ENCODE data around the gene FGF22.
"Not testable (repeated sequence)": the region's sequence is repeated elsewhere in the genome, so short reads cannot be mapped to it uniquely, and the experiment has no call there.

FGF22 gene

DNA sequence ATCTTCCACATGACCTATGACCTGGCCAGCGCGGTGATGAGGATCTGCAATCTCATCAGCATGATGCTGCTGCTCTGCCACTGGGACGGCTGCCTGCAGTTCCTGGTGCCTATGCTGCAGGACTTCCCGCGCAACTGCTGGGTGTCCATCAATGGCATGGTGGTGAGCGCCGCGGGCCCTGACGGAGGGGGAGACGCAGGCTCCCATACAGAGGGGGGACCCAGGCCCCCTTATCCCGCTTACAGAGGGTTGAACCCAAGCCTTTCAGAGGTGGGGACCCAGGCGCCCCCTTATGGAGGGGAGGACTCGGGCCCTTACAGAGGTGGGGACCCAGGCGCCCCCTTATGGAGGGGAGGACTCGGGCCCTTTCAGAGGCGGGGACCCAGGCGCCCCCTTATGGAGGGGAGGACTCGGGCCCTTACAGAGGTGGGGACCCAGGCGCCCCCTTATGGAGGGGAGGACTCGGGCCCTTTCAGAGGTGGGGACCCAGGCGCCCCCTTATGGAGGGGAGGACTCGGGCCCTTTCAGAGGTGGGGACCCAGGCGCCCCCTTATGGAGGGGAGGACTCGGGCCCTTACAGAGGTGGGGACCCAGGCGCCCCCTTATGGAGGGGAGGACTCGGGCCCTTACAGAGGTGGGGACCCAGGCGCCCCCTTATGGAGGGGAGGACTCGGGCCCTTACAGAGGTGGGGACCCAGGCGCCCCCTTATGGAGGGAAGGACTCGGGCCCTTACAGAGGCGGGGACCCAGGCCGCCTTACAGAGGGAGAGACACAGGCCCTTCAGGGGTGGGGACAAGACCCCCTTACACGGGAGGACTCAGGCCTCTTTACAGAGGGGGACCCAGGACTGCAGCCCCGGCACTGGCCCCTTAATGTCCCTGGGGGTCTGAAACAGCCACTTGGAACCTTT, 34.4 kb upstream of the FGF22 start:
- H3K4me3 ChIP-seq (ENCODE audit: low read length): peak overlapping the region; percentile 32; the same call in 1 of the 2 replicates
- not testable (repeated sequence) for H3K4me1 ChIP-seq (ENCODE audit: low read length); H3K79me2 ChIP-seq (ENCODE audit: low read length); H4K20me1 ChIP-seq (ENCODE audit: insufficient read depth, low read length); H3K27me3 ChIP-seq (replicated peaks; ENCODE audit: insufficient read depth, low read length); H3K9ac ChIP-seq (ENCODE audit: low read length); H3K9me2 ChIP-seq (replicated peaks; ENCODE audit: insufficient read depth, low read length); H3K9me3 ChIP-seq (replicated peaks; ENCODE audit: insufficient read depth, low read length); H3F3A ChIP-seq (ENCODE audit: insufficient read depth, low read length); H3K27ac ChIP-seq (ENCODE audit: low read length); H3K36me3 ChIP-seq (replicated peaks; ENCODE audit: insufficient read depth, low read length)
- peak; percentile 72 for TF ChIP-seq CTCF (IDR thresholded peaks at IDR 0.05; ENCODE audit: low read length)
- H3K4me2 ChIP-seq (ENCODE audit: low read depth, low read length): peak overlapping the region; percentile 35; the same call in 1 of the 2 replicates
- DNase-seq: peak; percentile 59
- H2AFZ ChIP-seq (ENCODE audit: low read length): 0 out of 2 replicates have a peak overlapping the region, but pooled peaks have one; percentile 27

GRCh38 chr19:607301-608154, 32.2 kb upstream of the FGF22 start:
- Histone ChIP-seq H3K79me2 (ENCODE audit: low read length) (no peaks in the 10 kb centered on the region), H3K4me2 (ENCODE audit: low read depth, low read length) (no peak overlapping the region), H3K36me3 (replicated peaks; ENCODE audit: insufficient read depth, low read length) (no peaks in the 10 kb centered on the region), H3K4me1 (ENCODE audit: low read length) (no peaks in the 10 kb centered on the region), H3K9me2 (replicated peaks; ENCODE audit: insufficient read depth, low read length) (no peaks in the 10 kb centered on the region), H3K27ac (ENCODE audit: low read length) (no peak overlapping the region), H3K9ac (ENCODE audit: low read length) (no peak overlapping the region), H3K9me3 (replicated peaks; ENCODE audit: insufficient read depth, low read length) (no peaks in the 10 kb centered on the region), H3K27me3 (replicated peaks; ENCODE audit: insufficient read depth, low read length) (peaks cover 8% of the 10 kb centered on the region; the same call in 1 of the 2 replicates), H3F3A (ENCODE audit: insufficient read depth, low read length) (0 out of 2 replicates have a peak, but pooled peaks cover 2% of the 10 kb centered on the region), H4K20me1 (ENCODE audit: insufficient read depth, low read length) (no peaks in the 10 kb centered on the region), H2AFZ (ENCODE audit: low read length) (no peak overlapping the region), H3K4me3 (ENCODE audit: low read length) (no peak overlapping the region)
- TF ChIP-seq EZH2 (optimal IDR thresholded peaks at IDR 0.05; ENCODE audit: low read depth, low read length) (no peak), EZH2phosphoT487 (IDR thresholded peaks at IDR 0.05; ENCODE audit: low read length) (no peak), CTCF (IDR thresholded peaks at IDR 0.05; ENCODE audit: low read length) (no peak)
- DNase-seq: no peak

DNA sequence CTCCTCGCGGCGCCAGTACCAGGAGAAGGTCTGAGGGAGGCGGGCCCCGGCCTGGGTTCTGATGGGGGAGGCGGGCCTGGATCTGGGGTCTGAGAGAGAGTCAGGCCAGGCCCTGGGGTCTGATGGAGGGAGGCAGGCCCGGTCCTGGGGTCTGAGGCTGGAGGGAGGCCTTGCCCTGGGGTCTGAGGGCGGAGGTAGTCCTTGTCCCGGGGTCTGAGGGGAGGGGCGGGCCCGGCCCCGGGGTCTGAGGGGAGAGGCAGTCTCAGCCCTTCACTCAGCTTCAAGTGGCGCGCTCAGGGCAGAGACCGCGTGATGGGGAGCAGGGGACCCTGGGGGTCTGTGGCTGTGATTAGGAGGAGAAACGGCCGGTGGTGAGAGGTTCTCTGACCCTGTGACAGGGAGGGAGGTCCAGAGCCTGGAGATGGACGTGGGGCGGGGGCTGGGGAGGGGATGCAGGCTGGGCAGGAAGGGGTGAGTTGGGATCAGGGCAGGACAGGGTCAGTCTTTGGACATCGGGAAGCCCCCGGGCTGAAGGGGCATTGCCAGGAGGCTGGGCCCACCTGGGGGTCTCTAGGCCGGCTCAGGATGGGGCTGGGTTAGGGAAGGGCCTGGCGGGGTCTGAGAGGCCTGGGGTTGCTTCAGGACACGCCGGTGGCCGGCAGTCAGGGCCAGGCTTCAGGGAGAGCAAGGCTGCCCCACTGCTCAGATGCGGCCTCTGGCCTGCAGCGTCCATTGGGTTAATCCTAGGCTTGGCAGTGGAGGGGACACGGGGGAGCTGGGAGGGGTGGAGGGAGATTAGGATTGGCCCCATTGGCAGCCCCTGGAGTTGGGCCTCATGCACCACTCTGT, 31.3 kb upstream of the FGF22 start:
- Histone ChIP-seq H3K9ac (ENCODE audit: low read length) (no peak overlapping the region), H3K27me3 (replicated peaks; ENCODE audit: insufficient read depth, low read length) (peaks cover 8% of the 10 kb centered on the region; the same call in 1 of the 2 replicates), H3K4me3 (ENCODE audit: low read length) (no peak overlapping the region), H3K9me2 (replicated peaks; ENCODE audit: insufficient read depth, low read length) (no peaks in the 10 kb centered on the region), H3K4me1 (ENCODE audit: low read length) (no peaks in the 10 kb centered on the region), H3K79me2 (ENCODE audit: low read length) (no peaks in the 10 kb centered on the region), H4K20me1 (ENCODE audit: insufficient read depth, low read length) (no peaks in the 10 kb centered on the region), H3K27ac (ENCODE audit: low read length) (no peak overlapping the region), H3K4me2 (ENCODE audit: low read depth, low read length) (no peak overlapping the region), H3F3A (ENCODE audit: insufficient read depth, low read length) (0 out of 2 replicates have a peak, but pooled peaks cover 2% of the 10 kb centered on the region), H3K36me3 (replicated peaks; ENCODE audit: insufficient read depth, low read length) (no peaks in the 10 kb centered on the region), H2AFZ (ENCODE audit: low read length) (no peak overlapping the region), H3K9me3 (replicated peaks; ENCODE audit: insufficient read depth, low read length) (no peaks in the 10 kb centered on the region)
- TF ChIP-seq CTCF (IDR thresholded peaks at IDR 0.05; ENCODE audit: low read length) (no peak), EZH2 (optimal IDR thresholded peaks at IDR 0.05; ENCODE audit: low read depth, low read length) (no peak), EZH2phosphoT487 (IDR thresholded peaks at IDR 0.05; ENCODE audit: low read length) (no peak)
- DNase-seq: no peak

Measured in MM.1S (cell line).